LNCaP clone FGC (cell line): ENCODE results near the gene RAB40C.

Source experiments
- DNase-seq: peaks from one replicate; pipeline ENCODE4 v3.0.0-alpha.2; 2011; ENCODE audit warnings: low read depth
- H3K4me3 ChIP-seq: 2 replicates; pipeline ENCODE4 v1.5.1; 2011; ENCODE audit warnings: mild to moderate bottlenecking, low read depth, low read length, control low read depth
- TF ChIP-seq, protein P1 (sequence below): IDR thresholded peaks from 2 replicates; pipeline ENCODE4 v1.5.1; 2012; ENCODE audit warnings: mild to moderate bottlenecking; ENCODE audit not compliant: control insufficient read depth, insufficient read depth; ENCODE audit errors: extremely low read depth

The RAB40C gene

DNA sequence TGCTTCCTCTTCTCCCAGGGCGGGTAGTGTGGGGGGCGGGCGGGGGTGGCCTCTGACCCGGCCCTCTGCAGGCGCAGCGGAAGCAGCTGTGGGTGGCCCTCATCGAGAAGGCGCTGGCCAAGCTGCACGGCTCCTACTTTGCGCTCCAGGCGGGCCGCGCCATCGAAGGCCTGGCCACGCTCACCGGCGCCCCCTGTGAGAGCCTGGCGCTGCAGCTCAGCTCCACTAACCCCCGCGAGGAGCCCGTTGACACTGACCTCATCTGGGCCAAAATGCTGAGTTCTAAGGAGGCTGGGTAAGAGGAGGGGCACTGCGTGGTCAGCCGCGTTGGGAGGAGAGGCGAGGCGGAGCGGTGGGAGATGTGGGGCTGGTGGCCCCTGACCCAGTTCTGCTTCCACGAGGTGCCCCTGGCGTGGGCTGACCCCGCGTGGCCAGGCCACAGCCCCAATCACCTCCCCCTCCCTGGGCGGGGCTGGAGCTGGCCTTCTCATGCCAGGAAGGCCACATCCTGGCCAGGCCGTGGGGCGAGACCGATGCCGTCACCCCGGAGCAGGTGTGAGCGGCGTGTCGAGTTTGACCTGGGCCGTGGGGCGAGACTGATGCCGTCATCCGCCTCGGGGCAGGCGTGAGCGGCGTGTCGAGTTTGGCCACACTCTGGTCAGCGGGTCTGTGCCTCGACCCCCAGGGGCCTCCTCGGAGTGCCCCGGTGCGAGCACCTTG is 40.2 kb upstream of the RAB40C start:
- no peak overlapping the region for H3K4me3 ChIP-seq
- TF ChIP-seq, protein P1, sequence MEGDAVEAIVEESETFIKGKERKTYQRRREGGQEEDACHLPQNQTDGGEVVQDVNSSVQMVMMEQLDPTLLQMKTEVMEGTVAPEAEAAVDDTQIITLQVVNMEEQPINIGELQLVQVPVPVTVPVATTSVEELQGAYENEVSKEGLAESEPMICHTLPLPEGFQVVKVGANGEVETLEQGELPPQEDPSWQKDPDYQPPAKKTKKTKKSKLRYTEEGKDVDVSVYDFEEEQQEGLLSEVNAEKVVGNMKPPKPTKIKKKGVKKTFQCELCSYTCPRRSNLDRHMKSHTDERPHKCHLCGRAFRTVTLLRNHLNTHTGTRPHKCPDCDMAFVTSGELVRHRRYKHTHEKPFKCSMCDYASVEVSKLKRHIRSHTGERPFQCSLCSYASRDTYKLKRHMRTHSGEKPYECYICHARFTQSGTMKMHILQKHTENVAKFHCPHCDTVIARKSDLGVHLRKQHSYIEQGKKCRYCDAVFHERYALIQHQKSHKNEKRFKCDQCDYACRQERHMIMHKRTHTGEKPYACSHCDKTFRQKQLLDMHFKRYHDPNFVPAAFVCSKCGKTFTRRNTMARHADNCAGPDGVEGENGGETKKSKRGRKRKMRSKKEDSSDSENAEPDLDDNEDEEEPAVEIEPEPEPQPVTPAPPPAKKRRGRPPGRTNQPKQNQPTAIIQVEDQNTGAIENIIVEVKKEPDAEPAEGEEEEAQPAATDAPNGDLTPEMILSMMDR, result no peak
- no peak for DNase-seq

DNA sequence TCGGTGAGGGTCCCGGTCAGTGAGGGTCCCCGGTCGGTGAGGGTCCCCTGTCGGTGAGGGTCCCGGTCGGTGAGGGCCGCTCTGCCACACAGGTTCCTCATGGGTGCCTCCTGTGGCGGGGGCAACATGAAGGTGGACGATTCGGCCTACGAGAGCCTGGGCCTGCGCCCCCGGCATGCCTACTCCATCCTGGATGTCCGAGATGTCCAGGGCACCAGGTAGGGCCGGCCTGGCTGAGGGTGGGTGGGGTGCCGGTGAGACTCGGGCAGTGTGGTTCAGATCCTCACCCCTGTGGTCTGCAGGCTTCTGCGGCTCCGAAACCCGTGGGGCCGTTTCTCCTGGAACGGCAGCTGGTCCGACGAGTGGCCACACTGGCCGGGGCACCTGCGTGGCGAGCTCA is 38.7 kb upstream of the RAB40C start:
- TF ChIP-seq, protein P1, result no peak
- no peak overlapping the region for H3K4me3 ChIP-seq
- DNase-seq, result no peak

DNA sequence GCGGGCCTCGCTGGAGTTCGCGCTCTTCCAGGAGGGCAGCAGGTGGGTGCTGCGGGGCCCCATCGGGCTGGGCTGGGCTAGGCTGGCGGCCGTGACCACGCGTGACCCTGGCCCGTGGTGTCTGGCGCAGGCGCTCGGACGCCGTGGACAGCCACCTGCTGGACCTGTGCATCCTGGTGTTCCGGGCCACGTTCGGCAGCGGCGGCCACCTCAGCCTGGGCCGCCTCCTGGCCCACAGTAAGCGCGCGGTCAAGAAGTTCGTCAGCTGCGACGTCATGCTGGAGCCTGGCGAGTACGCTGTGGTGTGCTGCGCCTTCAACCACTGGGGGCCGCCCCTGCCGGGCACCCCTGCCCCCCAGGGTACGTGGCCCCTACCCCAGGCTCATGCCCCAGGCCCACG is 37.7 kb upstream of the RAB40C start:
- TF ChIP-seq, protein P1, result no peak
- no peak overlapping the region for H3K4me3 ChIP-seq
- no peak for DNase-seq

DNA sequence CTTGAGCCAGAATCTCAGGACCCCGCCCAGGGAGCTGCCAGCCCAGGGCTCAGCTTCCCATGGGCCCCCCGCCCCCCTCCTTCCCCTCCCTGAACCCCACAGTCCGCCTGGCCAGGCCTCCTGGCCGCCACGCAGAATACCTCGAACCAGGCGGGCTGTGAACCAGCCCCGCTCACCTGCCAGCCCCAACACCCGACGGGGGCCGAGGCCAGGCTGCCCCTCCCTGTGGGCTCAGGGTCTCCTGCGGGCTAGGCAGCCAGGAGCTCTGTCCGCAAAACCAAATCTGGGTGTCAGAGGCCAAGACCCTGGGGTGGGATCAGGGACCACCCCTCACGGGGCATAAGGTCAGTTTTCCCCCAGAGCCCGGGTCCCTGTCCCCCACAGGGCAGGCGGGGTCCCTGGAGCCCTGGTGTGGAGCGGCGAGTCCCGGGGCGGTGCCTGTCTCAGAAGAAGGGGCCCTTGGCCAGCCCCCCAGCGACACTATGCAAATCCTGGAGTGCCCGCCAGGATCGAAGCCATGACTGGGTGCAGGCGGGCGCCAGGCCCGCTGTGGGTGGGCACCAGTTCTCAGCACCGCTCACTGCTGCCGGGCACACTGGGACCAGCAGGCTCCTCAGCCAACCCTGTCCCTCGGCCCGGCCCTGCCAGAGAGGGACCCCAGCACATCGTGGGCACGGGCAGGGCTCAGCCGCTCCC is 36.1 kb upstream of the RAB40C start:
- DNase-seq, result no peak
- no peak overlapping the region for H3K4me3 ChIP-seq
- TF ChIP-seq, protein P1, result no peak

DNA sequence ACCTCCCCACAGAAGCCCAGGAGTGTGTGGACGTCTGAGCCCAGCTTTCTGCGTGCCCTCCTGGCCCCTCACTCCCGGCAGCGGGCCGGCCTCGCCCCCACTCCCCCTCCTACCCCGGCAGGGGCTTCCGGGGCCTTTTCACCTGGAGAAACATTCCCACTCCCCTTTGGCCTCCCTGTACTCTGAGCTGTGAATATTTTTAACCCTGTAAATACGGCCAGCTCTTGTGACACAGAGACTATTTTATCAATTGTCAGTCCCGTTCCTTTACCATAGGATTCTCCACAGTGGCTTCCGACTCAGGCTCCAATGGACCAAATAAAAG is 35.6 kb upstream of the RAB40C start:
- no peak overlapping the region for H3K4me3 ChIP-seq
- DNase-seq, result no peak
- TF ChIP-seq, protein P1, result no peak

DNA sequence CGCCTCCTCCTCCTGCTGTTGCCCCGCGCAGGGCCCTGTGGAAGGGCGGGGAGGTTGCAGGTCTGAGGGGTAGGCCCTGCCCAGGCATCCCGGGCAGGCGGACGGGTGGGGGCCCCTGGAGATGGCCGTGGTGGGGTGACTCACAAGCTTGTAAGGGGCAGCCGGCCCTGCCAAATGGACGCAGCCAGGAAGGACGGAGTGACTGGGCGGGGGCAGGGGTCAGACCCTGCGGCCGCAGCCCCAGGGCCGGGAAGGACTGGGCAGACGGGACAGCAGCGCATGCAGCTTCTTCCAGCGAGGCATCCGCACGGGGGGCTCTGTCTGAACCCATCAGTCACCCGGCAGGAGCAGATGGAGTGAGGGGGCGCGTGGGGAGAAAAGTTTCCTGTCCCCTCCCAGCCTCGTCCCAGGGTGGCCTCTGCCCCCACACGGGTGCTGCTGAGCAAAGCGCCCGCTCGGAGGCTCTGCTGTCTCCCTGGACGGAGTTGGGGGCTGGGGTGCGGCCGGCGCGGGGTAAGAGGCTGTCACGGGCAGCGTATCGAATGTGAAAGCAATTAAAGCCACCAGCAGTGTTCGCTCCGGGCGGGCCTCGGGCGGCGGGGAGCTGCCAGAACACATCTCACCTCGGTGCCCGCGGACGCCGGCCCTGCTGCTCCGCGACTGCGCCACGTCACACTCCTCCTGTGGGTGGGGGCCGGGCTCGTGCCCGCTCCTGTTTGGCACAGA is 35.1 kb upstream of the RAB40C start:
- DNase-seq, result no peak
- no peak overlapping the region for H3K4me3 ChIP-seq
- TF ChIP-seq, protein P1, result no peak
